Measurements from ENCODE around the gene CORIN.
"Not testable (repeated sequence)": the region's sequence is repeated elsewhere in the genome, so short reads cannot be mapped to it uniquely, and the experiment has no call there.

The CORIN gene

DNA sequence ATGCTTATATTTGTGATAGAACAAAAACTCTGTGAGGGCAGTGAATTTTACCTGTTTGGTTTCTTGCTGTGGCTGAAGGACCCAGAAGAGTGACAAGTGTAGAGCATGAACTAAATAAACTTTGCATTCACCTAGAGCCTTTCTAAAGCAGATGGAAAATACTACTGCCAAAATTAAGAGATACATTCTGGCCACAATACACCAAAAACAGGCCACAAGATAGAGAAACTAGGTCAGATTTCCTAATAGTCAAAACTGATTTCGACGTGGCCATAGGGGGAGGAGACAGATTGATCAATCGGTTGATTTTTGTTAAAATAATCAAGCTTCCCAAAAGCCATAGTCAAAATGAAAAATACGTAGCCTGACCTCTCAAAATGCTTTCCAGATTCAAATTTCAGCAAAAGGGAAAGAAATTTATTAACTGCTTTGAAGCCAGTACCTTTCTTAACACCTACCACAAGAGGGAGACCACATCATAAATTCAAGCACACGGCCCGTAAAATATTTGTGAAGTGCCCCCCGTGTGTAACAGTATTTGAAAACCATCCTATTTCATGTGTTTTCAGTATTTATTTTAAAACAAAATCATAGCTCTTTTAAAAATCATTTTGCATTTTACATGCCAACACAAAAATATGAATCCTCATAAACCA, 132.4 kb downstream of the CORIN start:
- H3K9me3 Mint-ChIP-seq = no peaks in the 10 kb centered on the region
- H3K4me1 Mint-ChIP-seq = no peaks in the 10 kb centered on the region
- DNase-seq (ENCODE audit: low spot score in 2 of 2) (no peak), ATAC-seq (no peak)
- H3K27ac Mint-ChIP-seq = no peak overlapping the region
- no peaks in the 10 kb centered on the region for H3K36me3 Mint-ChIP-seq
- no peak overlapping the region for H3K4me3 Mint-ChIP-seq

- ATAC-seq = peak; percentile 32
Observed at GRCh38 chr4:47704693-47705325, 133.1 kb downstream of the CORIN start.

DNA sequence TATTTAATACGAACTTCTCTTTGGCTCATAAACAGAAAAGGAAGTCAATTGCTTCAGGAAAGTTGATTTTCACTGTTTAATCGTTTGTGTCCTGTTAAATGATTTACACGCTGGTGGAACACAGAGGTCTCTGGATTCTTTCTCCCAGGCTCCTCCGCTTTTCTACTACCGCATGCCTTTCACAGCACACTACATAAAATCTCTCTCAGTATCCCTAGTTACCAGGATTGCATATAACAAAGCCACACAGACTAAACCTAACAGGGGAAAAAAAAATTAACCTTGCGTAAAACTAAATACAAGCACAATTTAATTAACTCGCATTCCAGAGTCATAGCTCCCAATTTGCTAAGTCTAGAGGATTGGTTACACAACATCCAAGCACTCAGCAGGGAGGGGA, 133.9 kb downstream of the CORIN start:
- Mint-ChIP-seq H3K4me1 (no peaks in the 10 kb centered on the region), H3K9me3 (no peaks in the 10 kb centered on the region), H3K36me3 (no peaks in the 10 kb centered on the region), H3K4me3 (no peak overlapping the region), H3K27ac (no peak overlapping the region)
- DNase-seq (ENCODE audit: low spot score in 2 of 2) (no peak), ATAC-seq (no peak)

More at GRCh38 chr4:47704693-47705325, 133.1 kb downstream of the CORIN start:
- Mint-ChIP-seq H3K9me3 (no peaks in the 10 kb centered on the region), H3K27ac (no peak overlapping the region), H3K4me3 (no peak overlapping the region), H3K4me1 (no peaks in the 10 kb centered on the region), H3K36me3 (no peaks in the 10 kb centered on the region)
- DNase-seq (ENCODE audit: low spot score in 2 of 2) = no peak

- Mint-ChIP-seq H3K27ac (no peak overlapping the region), H3K9me3 (no peaks in the 10 kb centered on the region), H3K4me3 (no peak overlapping the region), H3K4me1 (no peaks in the 10 kb centered on the region), H3K36me3 (no peaks in the 10 kb centered on the region)
- DNase-seq (ENCODE audit: low spot score in 2 of 2) = no peak
- ATAC-seq = no peak
Observed at GRCh38 chr4:47703008-47703407, 134.9 kb downstream of the CORIN start.

GRCh38 chr4:47701286-47701685, 136.6 kb downstream of the CORIN start:
- Mint-ChIP-seq H3K4me3 (no peak overlapping the region), H3K9me3 (no peaks in the 10 kb centered on the region), H3K27ac (no peak overlapping the region), H3K4me1 (no peaks in the 10 kb centered on the region), H3K36me3 (no peaks in the 10 kb centered on the region)
- ATAC-seq = no peak
- DNase-seq (ENCODE audit: low spot score in 2 of 2) = no peak

GRCh38 chr4:47698837-47699236, 139.0 kb downstream of the CORIN start:
- Mint-ChIP-seq H3K36me3 (no peaks in the 10 kb centered on the region), H3K4me1 (no peaks in the 10 kb centered on the region), H3K27ac (no peak overlapping the region), H3K4me3 (no peak overlapping the region), H3K9me3 (no peaks in the 10 kb centered on the region)
- peak; percentile 21 for ATAC-seq
- DNase-seq (ENCODE audit: low spot score in 2 of 2) = no peak

GRCh38 chr4:47696823-47697222, 141.0 kb downstream of the CORIN start:
- Mint-ChIP-seq H3K27ac (no peak overlapping the region), H3K36me3 (no peaks in the 10 kb centered on the region), H3K9me3 (no peaks in the 10 kb centered on the region), H3K4me3 (no peak overlapping the region), H3K4me1 (no peaks in the 10 kb centered on the region)
- no peak for ATAC-seq
- no peak for DNase-seq (ENCODE audit: low spot score in 2 of 2)

DNA sequence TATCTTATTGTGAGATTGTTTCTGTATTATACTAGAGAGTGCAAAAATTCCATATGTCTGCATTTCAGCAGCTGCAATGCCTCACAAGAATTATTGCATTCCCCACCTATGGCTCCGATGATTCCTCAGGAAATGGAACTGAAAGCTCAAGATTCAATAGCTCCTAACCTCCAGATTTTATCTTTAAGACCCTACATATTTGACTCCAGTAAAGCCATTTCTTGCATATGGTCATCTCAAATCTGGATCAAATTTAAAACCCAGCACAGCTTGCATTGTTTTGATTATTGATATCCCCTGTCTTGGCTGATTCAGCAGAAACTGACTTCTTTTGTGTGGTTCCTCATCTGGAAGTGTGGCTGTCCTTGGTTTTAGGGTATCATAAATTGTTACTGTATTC, 142.6 kb downstream of the CORIN start:
- Mint-ChIP-seq H3K36me3 (no peaks in the 10 kb centered on the region), H3K4me3 (no peak overlapping the region), H3K27ac (no peak overlapping the region), H3K9me3 (no peaks in the 10 kb centered on the region), H3K4me1 (no peaks in the 10 kb centered on the region)
- DNase-seq (ENCODE audit: low spot score in 2 of 2) (no peak), ATAC-seq (no peak)

- H3K36me3 Mint-ChIP-seq = no peaks in the 10 kb centered on the region
- H3K27ac Mint-ChIP-seq = no peak overlapping the region
- DNase-seq (ENCODE audit: low spot score in 2 of 2) = no peak
- no peaks in the 10 kb centered on the region for H3K4me1 Mint-ChIP-seq
- ATAC-seq = no peak
- H3K4me3 Mint-ChIP-seq = no peak overlapping the region
- H3K9me3 Mint-ChIP-seq = no peaks in the 10 kb centered on the region
Observed at GRCh38 chr4:47694322-47694721, 143.5 kb downstream of the CORIN start.

- Mint-ChIP-seq H3K4me3 (no peak overlapping the region), H3K36me3 (no peaks in the 10 kb centered on the region), H3K4me1 (no peaks in the 10 kb centered on the region), H3K27ac (no peak overlapping the region), H3K9me3 (no peaks in the 10 kb centered on the region)
- DNase-seq (ENCODE audit: low spot score in 2 of 2) (no peak), ATAC-seq (no peak)
Observed at GRCh38 chr4:47692691-47693090, 145.2 kb downstream of the CORIN start.

DNA sequence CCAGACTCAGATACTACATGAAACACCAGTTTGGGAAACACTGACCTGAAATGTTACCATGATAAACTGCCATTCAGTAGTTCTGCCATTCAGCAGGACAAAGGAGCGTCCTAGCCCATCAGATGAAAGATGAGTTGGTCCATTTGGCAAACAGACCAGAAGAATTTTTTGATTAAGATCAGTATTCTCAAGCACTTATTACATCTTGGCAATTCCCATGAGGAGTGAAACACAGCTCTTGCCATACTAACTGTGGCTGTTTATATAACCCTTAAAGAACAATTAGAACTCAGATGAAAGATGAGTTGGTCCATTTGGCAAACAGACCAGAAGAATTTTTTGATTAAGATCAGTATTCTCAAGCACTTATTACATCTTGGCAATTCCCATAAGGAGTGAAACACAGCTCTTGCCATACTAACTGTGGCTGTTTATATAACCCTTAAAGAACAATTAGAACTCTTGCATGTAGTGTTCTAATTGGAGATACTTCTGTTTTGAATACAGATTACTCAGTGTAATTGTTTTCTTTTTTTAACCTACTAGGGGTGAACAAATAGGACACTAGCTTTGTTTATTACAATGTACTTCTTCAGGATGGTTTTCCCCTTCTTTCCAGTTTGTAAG, 146.0 kb downstream of the CORIN start:
- not testable (repeated sequence) for H3K9me3 Mint-ChIP-seq, H3K27ac Mint-ChIP-seq

GRCh38 chr4:47690611-47691010, 147.3 kb downstream of the CORIN start:
- DNase-seq (ENCODE audit: low spot score in 2 of 2) (no peak), ATAC-seq (peak; percentile 39)
- Mint-ChIP-seq H3K4me1 (no peaks in the 10 kb centered on the region), H3K27ac (no peak overlapping the region), H3K36me3 (no peaks in the 10 kb centered on the region), H3K4me3 (no peak overlapping the region), H3K9me3 (no peaks in the 10 kb centered on the region)

More for the DNA sequence above, 146.0 kb downstream of the CORIN start:
- DNase-seq (ENCODE audit: low spot score in 2 of 2); H3K4me1 Mint-ChIP-seq; ATAC-seq; H3K4me3 Mint-ChIP-seq; H3K36me3 Mint-ChIP-seq: not testable (repeated sequence)

- Mint-ChIP-seq H3K27ac (no peak overlapping the region), H3K4me1 (no peaks in the 10 kb centered on the region), H3K36me3 (no peaks in the 10 kb centered on the region), H3K4me3 (no peak overlapping the region), H3K9me3 (no peaks in the 10 kb centered on the region)
- peak; percentile 53 to 81 for DNase-seq (ENCODE audit: low spot score in 2 of 2)
- ATAC-seq = peak; percentile 90
Observed at GRCh38 chr4:47686294-47686872, 151.5 kb downstream of the CORIN start.

GRCh38 chr4:47675806-47676205, 162.1 kb downstream of the CORIN start:
- DNase-seq (ENCODE audit: low spot score in 2 of 2) (no peak), ATAC-seq (no peak)
- Mint-ChIP-seq H3K36me3 (no peaks in the 10 kb centered on the region), H3K4me1 (no peaks in the 10 kb centered on the region), H3K4me3 (no peak overlapping the region), H3K9me3 (no peaks in the 10 kb centered on the region), H3K27ac (no peak overlapping the region)

GRCh38 chr4:47674144-47674543, 163.7 kb downstream of the CORIN start:
- no peak overlapping the region for H3K4me3 Mint-ChIP-seq

GRCh38 chr4:47672696-47673095, 165.2 kb downstream of the CORIN start:
- Mint-ChIP-seq H3K4me3 (no peak overlapping the region), H3K9me3 (no peaks in the 10 kb centered on the region), H3K36me3 (no peaks in the 10 kb centered on the region), H3K4me1 (no peaks in the 10 kb centered on the region), H3K27ac (no peak overlapping the region)
- ATAC-seq = no peak
- no peak for DNase-seq (ENCODE audit: low spot score in 2 of 2)

More at GRCh38 chr4:47674144-47674543, 163.7 kb downstream of the CORIN start:
- DNase-seq (ENCODE audit: low spot score in 2 of 2) = no peak
- H3K36me3 Mint-ChIP-seq = no peaks in the 10 kb centered on the region
- H3K4me1 Mint-ChIP-seq = no peaks in the 10 kb centered on the region
- H3K27ac Mint-ChIP-seq = no peak overlapping the region
- no peak for ATAC-seq
- no peaks in the 10 kb centered on the region for H3K9me3 Mint-ChIP-seq

Data from stimulated activated effector memory CD8-positive, alpha-beta T cell treated with anti-CD3 and anti-CD28 coated beads, Interleukin-12 subunit alpha, Interleukin-12 subunit beta, amount 100 ng/mL, for 72 hours (primary cell).